GM21786 (cell line): ENCODE data around the gene KMT2A.
"Not testable (repeated sequence)": the region's sequence is repeated elsewhere in the genome, so short reads cannot be mapped to it uniquely, and the experiment has no call there.

Source experiments
- ATAC-seq: cut with Tn5 transposase; IDR thresholded peaks from one replicate; pipeline ENCODE4 v1.9.1; 2021; ENCODE audit not compliant: unreplicated experiment

The KMT2A gene

GRCh38 chr11:118481238-118481637, 44.9 kb downstream of the KMT2A start:
- not testable (repeated sequence) for ATAC-seq

GRCh38 chr11:118484405-118484804, 48.1 kb downstream of the KMT2A start:
- ATAC-seq: no peak

GRCh38 chr11:118485273-118485672, 49.0 kb downstream of the KMT2A start:
- no peak for ATAC-seq

GRCh38 chr11:118488480-118489109, 52.3 kb downstream of the KMT2A start:
- no peak for ATAC-seq

- ATAC-seq: no peak
Measured at GRCh38 chr11:118491041-118491440, 54.7 kb downstream of the KMT2A start.

- no peak for ATAC-seq
Measured at GRCh38 chr11:118497831-118498230, 61.5 kb downstream of the KMT2A start.

GRCh38 chr11:118503216-118503615, 66.9 kb downstream of the KMT2A start:
- no peak for ATAC-seq

- ATAC-seq: no peak
Measured at GRCh38 chr11:118511601-118512000, 75.3 kb downstream of the KMT2A start.

- ATAC-seq: no peak
Measured at GRCh38 chr11:118514103-118514502, 77.8 kb downstream of the KMT2A start.

- ATAC-seq: no peak
Measured at GRCh38 chr11:118519549-118519948, 83.3 kb downstream of the KMT2A start.

- ATAC-seq: peak; percentile 47
Measured at GRCh38 chr11:118521892-118522311, 85.6 kb downstream of the KMT2A start.

GRCh38 chr11:118522571-118523072, 86.3 kb downstream of the KMT2A start:
- ATAC-seq: no peak

GRCh38 chr11:118524356-118524755, 88.1 kb downstream of the KMT2A start:
- ATAC-seq: no peak

- ATAC-seq: no peak
Measured at GRCh38 chr11:118524757-118525470, 88.6 kb downstream of the KMT2A start.

GRCh38 chr11:118526688-118527087, 90.4 kb downstream of the KMT2A start:
- ATAC-seq: no peak

- no peak for ATAC-seq
Measured at GRCh38 chr11:118527109-118527508, 90.8 kb downstream of the KMT2A start, which contains the start of gene TTC36. Gene TTC36 (plus strand): TSS chr11:118527474. CDS start chr11:118527495, 21 bp downstream.

- ATAC-seq: no peak
Measured at GRCh38 chr11:118528511-118528910, 92.2 kb downstream of the KMT2A start.

- no peak for ATAC-seq
Measured at GRCh38 chr11:118529584-118530175, 93.4 kb downstream of the KMT2A start.

- ATAC-seq: no peak
Measured at GRCh38 chr11:118530180-118530682, 93.9 kb downstream of the KMT2A start.

GRCh38 chr11:118530683-118531596, 94.6 kb downstream of the KMT2A start, which contains the start of gene TMEM25:
Gene TMEM25 (plus strand): TSS chr11:118531192. CDS start chr11:118531802, 610 bp downstream.
- ATAC-seq: no peak
